Upper lobe of right lung (tissue), 1 donor: Measurements from ENCODE around the gene ARID3A. TPM values are rescaled to one million over a fixed set of nuclear protein-coding genes. Genes with fewer than 3 reads are reported as not detected.
"Not testable (repeated sequence)": the region's sequence is repeated elsewhere in the genome, so short reads cannot be mapped to it uniquely, and the experiment has no call there.

ENCODE experiments used
- ATAC-seq: fragments of 200-7000 bp; cut with Tn5 transposase; one replicate; pipeline ENCODE4 v1.9.1; 2020; ENCODE audit warnings: mild to moderate bottlenecking, moderate library complexity
- DNase-seq: peaks from one replicate; pipeline ENCODE4 v3.0.0-alpha.2; 2020
- H3K27ac ChIP-seq: fragments of 200-600 bp; one replicate; pipeline ENCODE4 v1.8.0; 2022
- H3K27me3 ChIP-seq: fragments of 200-600 bp; one replicate; pipeline ENCODE4 v1.8.0; 2022; ENCODE audit warnings: mild to moderate bottlenecking
- H3K36me3 ChIP-seq: fragments of 200-600 bp; one replicate; pipeline ENCODE4 v1.8.0; 2022
- H3K4me1 ChIP-seq: fragments of 200-600 bp; one replicate; pipeline ENCODE4 v1.8.0; 2022
- H3K4me3 ChIP-seq: fragments of 200-600 bp; one replicate; pipeline ENCODE4 v1.8.0; 2022; ENCODE audit warnings: mild to moderate bottlenecking
- H3K9me3 ChIP-seq: fragments of 200-600 bp; one replicate; pipeline ENCODE4 v1.8.0; 2022
- CTCF ChIP-seq: fragments of 200-600 bp; IDR thresholded peaks from one replicate; pipeline ENCODE4 v1.8.0; 2022; ENCODE audit warnings: antibody characterized with exemption
- intact Hi-C: fragments of 100-400 bp; cut with DNase I; formaldehyde crosslinking; loops from one replicate; pipeline ENCODE4 v1.11.0; 2022
- total RNA-seq: library from RNA; stranded (reverse); fragmentation: NEBNext Ultra II Directional; extraction: Animal tissue kit (Norgen Biotek cat#: 25700); gene quantifications from one replicate; pipeline ENCODE4 v1.2.1, GENCODE V29; 2021
- donor health status: DM: no; HTN: yes; CAD: no; lungs with severe emphysema.

The ARID3A gene
- total RNA-seq, 1 donor from 2014 or later, result 16.1 TPM

GRCh38 chr19:954272-954671 is 28.4 kb downstream of the ARID3A start:
- Histone ChIP-seq H3K9me3 (no peaks in the 10 kb centered on the region), H3K36me3 (no peaks in the 10 kb centered on the region), H3K4me3 (no peak overlapping the region), H3K4me1 (peaks cover 11% of the 10 kb centered on the region), H3K27me3 (no peaks in the 10 kb centered on the region), H3K27ac (no peak overlapping the region)
- intact Hi-C loops, result no loop called here
- ATAC-seq (no peak), DNase-seq (no peak)
- no peak for TF ChIP-seq CTCF

GRCh38 chr19:954672-955494 is 29.0 kb downstream of the ARID3A start:
- Histone ChIP-seq H3K27ac (no peak overlapping the region), H3K27me3 (no peaks in the 10 kb centered on the region), H3K9me3 (no peaks in the 10 kb centered on the region), H3K36me3 (no peaks in the 10 kb centered on the region), H3K4me1 (peaks cover 11% of the 10 kb centered on the region), H3K4me3 (no peak overlapping the region)
- ATAC-seq (no peak), DNase-seq (no peak)
- intact Hi-C loops, result no loop called here
- TF ChIP-seq CTCF, result no peak

- TF ChIP-seq CTCF, result no peak
- H3K9me3 ChIP-seq, result no peaks in the 10 kb centered on the region
- ATAC-seq (no peak), DNase-seq (no peak)
- H3K36me3 ChIP-seq, result no peaks in the 10 kb centered on the region
- peaks cover 11% of the 10 kb centered on the region for H3K4me1 ChIP-seq
- no peaks in the 10 kb centered on the region for H3K27me3 ChIP-seq
- H3K4me3 ChIP-seq, result no peak overlapping the region
- H3K27ac ChIP-seq, result peak overlapping the region; percentile 24
- intact Hi-C loops, result no loop called here
Observed at GRCh38 chr19:955803-956765, 30.2 kb downstream of the ARID3A start.

GRCh38 chr19:956766-957440 is 31.1 kb downstream of the ARID3A start:
- ATAC-seq, result peak; percentile 4
- no peak for DNase-seq
- Histone ChIP-seq H3K4me3 (no peak overlapping the region), H3K9me3 (no peaks in the 10 kb centered on the region), H3K27ac (peak overlapping the region; percentile 24), H3K36me3 (no peaks in the 10 kb centered on the region), H3K27me3 (no peaks in the 10 kb centered on the region), H3K4me1 (peaks cover 11% of the 10 kb centered on the region)
- TF ChIP-seq CTCF, result no peak
- intact Hi-C loops, result no loop called here

- H3K36me3 ChIP-seq, H3K27me3 ChIP-seq, DNase-seq, intact Hi-C loops, H3K4me1 ChIP-seq, H3K27ac ChIP-seq, H3K4me3 ChIP-seq, ATAC-seq, H3K9me3 ChIP-seq: not testable (repeated sequence)
Observed at GRCh38 chr19:957578-957977, 31.7 kb downstream of the ARID3A start.
